ENCODE measurements around the gene PLA2G3. TPM values are rescaled to one million over a fixed set of nuclear protein-coding genes. Genes with fewer than 3 reads are reported as not detected.

The PLA2G3 gene
- total and polyA plus RNA-seq, 2 of the 8 experiments (the other 6 are each of a cell fraction or from before 2014, with no cell fraction given), result 18.1 to 25.9 TPM

GRCh38 chr22:31142285-31142684 lies 2.0 kb upstream of the PLA2G3 start (continued):
- TF ChIP-seq ATF2 (IDR thresholded peaks at IDR 0.05; ENCODE audit: low read length), result no peak
- no peak for TF ChIP-seq TEAD4 (IDR thresholded peaks at IDR 0.05; ENCODE audit: low read depth, low read length)
- TF ChIP-seq SUZ12 (IDR thresholded peaks at IDR 0.05; ENCODE audit: low read length), result no peak
- TF ChIP-seq, protein P1, sequence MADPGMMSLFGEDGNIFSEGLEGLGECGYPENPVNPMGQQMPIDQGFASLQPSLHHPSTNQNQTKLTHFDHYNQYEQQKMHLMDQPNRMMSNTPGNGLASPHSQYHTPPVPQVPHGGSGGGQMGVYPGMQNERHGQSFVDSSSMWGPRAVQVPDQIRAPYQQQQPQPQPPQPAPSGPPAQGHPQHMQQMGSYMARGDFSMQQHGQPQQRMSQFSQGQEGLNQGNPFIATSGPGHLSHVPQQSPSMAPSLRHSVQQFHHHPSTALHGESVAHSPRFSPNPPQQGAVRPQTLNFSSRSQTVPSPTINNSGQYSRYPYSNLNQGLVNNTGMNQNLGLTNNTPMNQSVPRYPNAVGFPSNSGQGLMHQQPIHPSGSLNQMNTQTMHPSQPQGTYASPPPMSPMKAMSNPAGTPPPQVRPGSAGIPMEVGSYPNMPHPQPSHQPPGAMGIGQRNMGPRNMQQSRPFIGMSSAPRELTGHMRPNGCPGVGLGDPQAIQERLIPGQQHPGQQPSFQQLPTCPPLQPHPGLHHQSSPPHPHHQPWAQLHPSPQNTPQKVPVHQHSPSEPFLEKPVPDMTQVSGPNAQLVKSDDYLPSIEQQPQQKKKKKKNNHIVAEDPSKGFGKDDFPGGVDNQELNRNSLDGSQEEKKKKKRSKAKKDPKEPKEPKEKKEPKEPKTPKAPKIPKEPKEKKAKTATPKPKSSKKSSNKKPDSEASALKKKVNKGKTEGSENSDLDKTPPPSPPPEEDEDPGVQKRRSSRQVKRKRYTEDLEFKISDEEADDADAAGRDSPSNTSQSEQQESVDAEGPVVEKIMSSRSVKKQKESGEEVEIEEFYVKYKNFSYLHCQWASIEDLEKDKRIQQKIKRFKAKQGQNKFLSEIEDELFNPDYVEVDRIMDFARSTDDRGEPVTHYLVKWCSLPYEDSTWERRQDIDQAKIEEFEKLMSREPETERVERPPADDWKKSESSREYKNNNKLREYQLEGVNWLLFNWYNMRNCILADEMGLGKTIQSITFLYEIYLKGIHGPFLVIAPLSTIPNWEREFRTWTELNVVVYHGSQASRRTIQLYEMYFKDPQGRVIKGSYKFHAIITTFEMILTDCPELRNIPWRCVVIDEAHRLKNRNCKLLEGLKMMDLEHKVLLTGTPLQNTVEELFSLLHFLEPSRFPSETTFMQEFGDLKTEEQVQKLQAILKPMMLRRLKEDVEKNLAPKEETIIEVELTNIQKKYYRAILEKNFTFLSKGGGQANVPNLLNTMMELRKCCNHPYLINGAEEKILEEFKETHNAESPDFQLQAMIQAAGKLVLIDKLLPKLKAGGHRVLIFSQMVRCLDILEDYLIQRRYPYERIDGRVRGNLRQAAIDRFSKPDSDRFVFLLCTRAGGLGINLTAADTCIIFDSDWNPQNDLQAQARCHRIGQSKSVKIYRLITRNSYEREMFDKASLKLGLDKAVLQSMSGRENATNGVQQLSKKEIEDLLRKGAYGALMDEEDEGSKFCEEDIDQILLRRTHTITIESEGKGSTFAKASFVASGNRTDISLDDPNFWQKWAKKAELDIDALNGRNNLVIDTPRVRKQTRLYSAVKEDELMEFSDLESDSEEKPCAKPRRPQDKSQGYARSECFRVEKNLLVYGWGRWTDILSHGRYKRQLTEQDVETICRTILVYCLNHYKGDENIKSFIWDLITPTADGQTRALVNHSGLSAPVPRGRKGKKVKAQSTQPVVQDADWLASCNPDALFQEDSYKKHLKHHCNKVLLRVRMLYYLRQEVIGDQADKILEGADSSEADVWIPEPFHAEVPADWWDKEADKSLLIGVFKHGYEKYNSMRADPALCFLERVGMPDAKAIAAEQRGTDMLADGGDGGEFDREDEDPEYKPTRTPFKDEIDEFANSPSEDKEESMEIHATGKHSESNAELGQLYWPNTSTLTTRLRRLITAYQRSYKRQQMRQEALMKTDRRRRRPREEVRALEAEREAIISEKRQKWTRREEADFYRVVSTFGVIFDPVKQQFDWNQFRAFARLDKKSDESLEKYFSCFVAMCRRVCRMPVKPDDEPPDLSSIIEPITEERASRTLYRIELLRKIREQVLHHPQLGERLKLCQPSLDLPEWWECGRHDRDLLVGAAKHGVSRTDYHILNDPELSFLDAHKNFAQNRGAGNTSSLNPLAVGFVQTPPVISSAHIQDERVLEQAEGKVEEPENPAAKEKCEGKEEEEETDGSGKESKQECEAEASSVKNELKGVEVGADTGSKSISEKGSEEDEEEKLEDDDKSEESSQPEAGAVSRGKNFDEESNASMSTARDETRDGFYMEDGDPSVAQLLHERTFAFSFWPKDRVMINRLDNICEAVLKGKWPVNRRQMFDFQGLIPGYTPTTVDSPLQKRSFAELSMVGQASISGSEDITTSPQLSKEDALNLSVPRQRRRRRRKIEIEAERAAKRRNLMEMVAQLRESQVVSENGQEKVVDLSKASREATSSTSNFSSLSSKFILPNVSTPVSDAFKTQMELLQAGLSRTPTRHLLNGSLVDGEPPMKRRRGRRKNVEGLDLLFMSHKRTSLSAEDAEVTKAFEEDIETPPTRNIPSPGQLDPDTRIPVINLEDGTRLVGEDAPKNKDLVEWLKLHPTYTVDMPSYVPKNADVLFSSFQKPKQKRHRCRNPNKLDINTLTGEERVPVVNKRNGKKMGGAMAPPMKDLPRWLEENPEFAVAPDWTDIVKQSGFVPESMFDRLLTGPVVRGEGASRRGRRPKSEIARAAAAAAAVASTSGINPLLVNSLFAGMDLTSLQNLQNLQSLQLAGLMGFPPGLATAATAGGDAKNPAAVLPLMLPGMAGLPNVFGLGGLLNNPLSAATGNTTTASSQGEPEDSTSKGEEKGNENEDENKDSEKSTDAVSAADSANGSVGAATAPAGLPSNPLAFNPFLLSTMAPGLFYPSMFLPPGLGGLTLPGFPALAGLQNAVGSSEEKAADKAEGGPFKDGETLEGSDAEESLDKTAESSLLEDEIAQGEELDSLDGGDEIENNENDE (IDR thresholded peaks at IDR 0.05; ENCODE audit: insufficient replicate concordance, low read length), result no peak
- TF ChIP-seq YY1 (IDR thresholded peaks at IDR 0.05; ENCODE audit: low read depth, low read length), result no peak
- TF ChIP-seq SRF (IDR thresholded peaks at IDR 0.05; ENCODE audit: low read depth, low read length), result no peak
- no peak for TF ChIP-seq MAX (IDR thresholded peaks at IDR 0.05)
- no peak for TF ChIP-seq CHD2 (IDR thresholded peaks at IDR 0.05; ENCODE audit: low read length)

Measured in H1 (cell line).